HG02884 (cell line): ENCODE data around the gene GLIS1.

Source experiments
- ATAC-seq: cut with Tn5 transposase; IDR thresholded peaks from one replicate; pipeline ENCODE4 v1.9.1; 2021; ENCODE audit warnings: mild to moderate bottlenecking, moderate library complexity; ENCODE audit not compliant: unreplicated experiment

GLIS1 gene

GRCh38 chr1:53584777-53585107, 154.2 kb downstream of the GLIS1 start:
- no peak for ATAC-seq

- ATAC-seq, result no peak
Measured at GRCh38 chr1:53583868-53584776, 154.8 kb downstream of the GLIS1 start.

- ATAC-seq, result no peak
Measured at GRCh38 chr1:53583021-53583867, 155.7 kb downstream of the GLIS1 start.

- ATAC-seq, result no peak
Measured at GRCh38 chr1:53582211-53583020, 156.5 kb downstream of the GLIS1 start.

- ATAC-seq, result no peak
Measured at GRCh38 chr1:53581476-53581875, 157.5 kb downstream of the GLIS1 start.

GRCh38 chr1:53580739-53581475, 158.1 kb downstream of the GLIS1 start:
- no peak for ATAC-seq

GRCh38 chr1:53580009-53580400, 159.0 kb downstream of the GLIS1 start:
- ATAC-seq, result no peak

- ATAC-seq, result no peak
Measured at GRCh38 chr1:53579221-53580008, 159.5 kb downstream of the GLIS1 start.

GRCh38 chr1:53578358-53578757, 160.6 kb downstream of the GLIS1 start:
- no peak for ATAC-seq

- ATAC-seq, result no peak
Measured at GRCh38 chr1:53577761-53578100, 161.2 kb downstream of the GLIS1 start.

- no peak for ATAC-seq
Measured at GRCh38 chr1:53576866-53577760, 161.9 kb downstream of the GLIS1 start.

GRCh38 chr1:53576381-53576801, 162.6 kb downstream of the GLIS1 start:
- ATAC-seq, result no peak

GRCh38 chr1:53575955-53576320, 163.0 kb downstream of the GLIS1 start:
- no peak for ATAC-seq

- no peak for ATAC-seq
Measured at GRCh38 chr1:53575141-53575954, 163.6 kb downstream of the GLIS1 start.

GRCh38 chr1:53574621-53575020, 164.3 kb downstream of the GLIS1 start:
- ATAC-seq, result no peak

GRCh38 chr1:53573931-53574330, 165.0 kb downstream of the GLIS1 start:
- ATAC-seq, result no peak

- no peak for ATAC-seq
Measured at GRCh38 chr1:53573522-53573921, 165.4 kb downstream of the GLIS1 start.

- ATAC-seq, result no peak
Measured at GRCh38 chr1:53572815-53573173, 166.2 kb downstream of the GLIS1 start.
